Endothelial cell (in vitro differentiated cells): ENCODE results near the gene TEX30. TPM values are rescaled to one million over a fixed set of nuclear protein-coding genes. Genes with fewer than 3 reads are reported as not detected.

Source experiments
- DNase-seq: peaks from one replicate; pipeline ENCODE4 v3.0.0; 2021; ENCODE audit warnings: low spot score
- H3K27ac Mint-ChIP-seq: one replicate; pipeline ENCODE4 v1.8.0; 2021; ENCODE audit warnings: mixed read lengths, inconsistent platforms; ENCODE audit not compliant: unreplicated experiment
- H3K27me3 Mint-ChIP-seq: one replicate; pipeline ENCODE4 v1.8.0; 2021; ENCODE audit warnings: mild to moderate bottlenecking, moderate library complexity, mixed read lengths, inconsistent platforms; ENCODE audit not compliant: unreplicated experiment
- H3K36me3 Mint-ChIP-seq: one replicate; pipeline ENCODE4 v1.8.0; 2021; ENCODE audit warnings: mild to moderate bottlenecking, low read depth, mixed read lengths, inconsistent platforms; ENCODE audit not compliant: unreplicated experiment
- H3K4me1 Mint-ChIP-seq: one replicate; pipeline ENCODE4 v1.8.0; 2021; ENCODE audit warnings: mild to moderate bottlenecking, mixed read lengths, inconsistent platforms; ENCODE audit not compliant: unreplicated experiment
- H3K4me3 Mint-ChIP-seq: one replicate; pipeline ENCODE4 v1.8.0; 2021; ENCODE audit warnings: mild to moderate bottlenecking, mixed read lengths, inconsistent platforms; ENCODE audit not compliant: unreplicated experiment
- H3K9me3 Mint-ChIP-seq: one replicate; pipeline ENCODE4 v1.8.0; 2021; ENCODE audit warnings: mixed read lengths, inconsistent platforms; ENCODE audit not compliant: unreplicated experiment
- CTCF ChIP-seq: fragments of 200-600 bp; sonication (generic); IDR thresholded peaks from one replicate; pipeline ENCODE4 v1.5.0; 2021; ENCODE audit warnings: antibody characterized with exemption; ENCODE audit not compliant: unreplicated experiment
- total RNA-seq: library from RNA; stranded (reverse); fragmentation: NEBNext Ultra II Directional; extraction: Animal tissue kit (Norgen Biotek cat#: 25700); gene quantifications from one replicate; pipeline ENCODE4 v1.2.1, GENCODE V29; 2021; ENCODE audit not compliant: unreplicated experiment

The TEX30 gene
- total RNA-seq, 1 donor from 2014 or later: 10.5 TPM

GRCh38 chr13:102779436-102780159 is 6.0 kb upstream of the TEX30 start:
- Mint-ChIP-seq H3K36me3 (peaks cover 35% of the 10 kb centered on the region), H3K4me1 (peaks cover 15% of the 10 kb centered on the region), H3K4me3 (peak overlapping the region; percentile 26), H3K27ac (no peak overlapping the region), H3K27me3 (peaks cover 4% of the 10 kb centered on the region), H3K9me3 (no peaks in the 10 kb centered on the region)
- DNase-seq: no peak
- no peak for TF ChIP-seq CTCF

GRCh38 chr13:102777736-102778135 is 4.2 kb upstream of the TEX30 start:
- peaks cover 21% of the 10 kb centered on the region for H3K4me1 Mint-ChIP-seq
- no peak overlapping the region for H3K27ac Mint-ChIP-seq
- H3K4me3 Mint-ChIP-seq: no peak overlapping the region
- H3K27me3 Mint-ChIP-seq: peaks cover 11% of the 10 kb centered on the region
- peaks cover 29% of the 10 kb centered on the region for H3K36me3 Mint-ChIP-seq
- no peak for DNase-seq
- no peaks in the 10 kb centered on the region for H3K9me3 Mint-ChIP-seq
- TF ChIP-seq CTCF: no peak

GRCh38 chr13:102776271-102776670 is 2.7 kb upstream of the TEX30 start:
- Mint-ChIP-seq H3K4me3 (no peak overlapping the region), H3K27ac (no peak overlapping the region), H3K27me3 (peaks cover 15% of the 10 kb centered on the region), H3K9me3 (no peaks in the 10 kb centered on the region), H3K4me1 (peaks cover 26% of the 10 kb centered on the region), H3K36me3 (peaks cover 16% of the 10 kb centered on the region)
- no peak for DNase-seq
- TF ChIP-seq CTCF: no peak

GRCh38 chr13:102774591-102775520 is 1.3 kb upstream of the TEX30 start:
- DNase-seq: no peak
- Mint-ChIP-seq H3K36me3 (peaks cover 12% of the 10 kb centered on the region), H3K4me1 (peaks cover 22% of the 10 kb centered on the region), H3K27me3 (peaks cover 15% of the 10 kb centered on the region), H3K27ac (peak overlapping the region; percentile 2), H3K9me3 (no peaks in the 10 kb centered on the region), H3K4me3 (peak overlapping the region; percentile 94)
- no peak for TF ChIP-seq CTCF

- no peak for DNase-seq
- peaks cover 16% of the 10 kb centered on the region for H3K4me1 Mint-ChIP-seq
- TF ChIP-seq CTCF: no peak
- H3K36me3 Mint-ChIP-seq: peaks cover 5% of the 10 kb centered on the region
- H3K4me3 Mint-ChIP-seq: peak overlapping the region; percentile 94
- H3K9me3 Mint-ChIP-seq: no peaks in the 10 kb centered on the region
- no peak overlapping the region for H3K27ac Mint-ChIP-seq
- H3K27me3 Mint-ChIP-seq: peaks cover 12% of the 10 kb centered on the region
Observed at GRCh38 chr13:102774214-102774568, 605 bp upstream of the TEX30 start.
